Activated CD4-positive, alpha-beta T cell treated with anti-CD3 and anti-CD28 coated beads, Interleukin-2, amount 50 U/mL, for 1 hour (primary cell): ENCODE measurements around the gene SVIL.
"Not testable (repeated sequence)": the region's sequence is repeated elsewhere in the genome, so short reads cannot be mapped to it uniquely, and the experiment has no call there.

Experiments used
- DNase-seq: peaks from one replicate; pipeline ENCODE4 v3.0.0-alpha.2; 2020

Gene SVIL

DNA sequence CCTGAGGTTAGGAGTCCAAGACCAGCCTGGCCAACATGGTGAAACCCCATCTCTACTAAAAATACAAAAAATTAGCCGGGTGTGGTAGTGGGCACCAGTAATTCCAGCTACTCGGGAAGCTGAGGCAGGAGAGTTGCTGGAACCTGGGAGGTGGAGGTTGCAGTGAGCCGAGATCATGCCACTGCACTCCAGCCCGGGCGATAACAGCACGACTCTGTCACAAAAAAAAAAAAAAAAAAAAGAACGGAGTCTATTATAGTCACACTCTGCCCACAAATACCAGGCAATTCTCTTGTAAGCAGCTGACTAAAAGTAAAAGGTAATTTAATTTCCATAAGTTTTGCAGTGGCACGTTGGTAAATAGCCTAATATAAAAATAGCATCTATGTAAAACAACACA is 98.1 kb downstream of the SVIL start:
- DNase-seq, result not testable (repeated sequence)

- DNase-seq, result no peak
Measured at GRCh38 chr10:29535778-29536453, 98.9 kb downstream of the SVIL start.

- DNase-seq, result no peak
Measured at GRCh38 chr10:29535012-29535777, 99.6 kb downstream of the SVIL start.

DNA sequence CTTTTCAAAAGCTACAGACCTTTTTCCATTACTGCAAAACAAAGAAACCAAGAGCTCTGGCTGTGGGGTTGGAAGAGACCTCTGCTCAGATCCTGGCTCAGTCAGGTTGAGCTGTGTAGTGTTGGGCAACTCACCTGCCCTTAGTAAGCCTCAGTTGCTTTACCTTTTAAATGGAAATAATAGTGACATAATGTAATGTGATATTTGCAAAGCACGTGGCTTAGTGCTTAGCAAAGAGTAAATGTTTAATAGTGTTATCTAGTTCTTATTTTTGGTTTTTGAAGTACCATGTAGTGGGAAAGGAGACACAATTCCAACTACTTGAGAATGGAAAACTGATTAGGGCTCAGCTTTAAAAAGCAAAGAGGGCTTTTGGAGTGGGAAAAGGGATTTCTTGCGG is 100.2 kb downstream of the SVIL start:
- DNase-seq, result no peak

- DNase-seq, result no peak
Measured at GRCh38 chr10:29533696-29534285, 101.0 kb downstream of the SVIL start.

DNA sequence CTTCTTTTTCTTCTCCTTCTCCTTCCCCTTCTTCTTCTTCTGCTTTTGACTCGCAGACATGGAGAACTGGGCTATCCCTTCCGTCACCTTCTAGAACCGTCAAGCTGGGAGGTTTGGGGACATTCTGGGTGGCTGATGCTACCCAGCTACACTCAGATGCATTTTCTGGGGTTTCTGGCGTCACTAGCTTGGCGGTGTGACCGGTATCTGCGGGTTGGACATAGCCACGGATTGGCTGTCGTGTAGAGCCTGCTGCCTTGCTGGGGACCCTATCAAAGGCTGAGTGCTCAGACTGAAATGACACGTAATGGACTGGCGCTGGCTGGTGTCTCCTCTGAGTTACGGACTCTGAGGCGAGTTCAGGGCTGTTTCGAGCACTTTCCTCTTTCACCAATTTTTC is 101.7 kb downstream of the SVIL start:
- DNase-seq, result no peak

DNA sequence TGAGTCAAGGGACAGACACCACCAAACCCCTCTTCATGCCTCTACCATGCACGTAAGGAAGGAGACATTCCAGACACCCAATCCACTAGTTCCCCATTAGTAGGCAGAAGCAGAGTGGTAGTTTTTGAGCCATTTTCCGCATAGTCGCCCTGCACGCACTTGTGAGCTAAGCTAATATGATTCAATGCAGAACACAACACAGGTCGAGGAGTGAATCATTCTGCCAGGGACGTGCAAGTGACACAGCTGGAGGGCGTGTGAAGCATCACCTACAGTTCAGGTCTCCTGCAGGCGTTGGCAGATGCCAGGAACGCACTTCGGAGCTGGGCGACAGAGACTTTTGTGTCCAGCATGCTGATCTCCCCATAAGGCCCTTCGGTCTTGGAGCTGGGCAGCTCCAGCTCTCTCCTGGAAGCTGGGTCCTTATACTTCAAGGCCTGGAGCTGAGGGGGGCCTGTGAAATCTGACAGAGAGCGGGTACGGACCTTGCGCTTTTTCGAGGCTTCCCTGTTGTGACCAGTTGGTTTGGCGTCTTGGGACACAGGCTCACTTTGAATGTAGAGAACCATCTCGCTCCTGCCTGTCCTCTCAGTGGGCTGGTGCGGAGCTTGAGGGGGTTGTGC is 102.4 kb downstream of the SVIL start:
- DNase-seq, result no peak

DNA sequence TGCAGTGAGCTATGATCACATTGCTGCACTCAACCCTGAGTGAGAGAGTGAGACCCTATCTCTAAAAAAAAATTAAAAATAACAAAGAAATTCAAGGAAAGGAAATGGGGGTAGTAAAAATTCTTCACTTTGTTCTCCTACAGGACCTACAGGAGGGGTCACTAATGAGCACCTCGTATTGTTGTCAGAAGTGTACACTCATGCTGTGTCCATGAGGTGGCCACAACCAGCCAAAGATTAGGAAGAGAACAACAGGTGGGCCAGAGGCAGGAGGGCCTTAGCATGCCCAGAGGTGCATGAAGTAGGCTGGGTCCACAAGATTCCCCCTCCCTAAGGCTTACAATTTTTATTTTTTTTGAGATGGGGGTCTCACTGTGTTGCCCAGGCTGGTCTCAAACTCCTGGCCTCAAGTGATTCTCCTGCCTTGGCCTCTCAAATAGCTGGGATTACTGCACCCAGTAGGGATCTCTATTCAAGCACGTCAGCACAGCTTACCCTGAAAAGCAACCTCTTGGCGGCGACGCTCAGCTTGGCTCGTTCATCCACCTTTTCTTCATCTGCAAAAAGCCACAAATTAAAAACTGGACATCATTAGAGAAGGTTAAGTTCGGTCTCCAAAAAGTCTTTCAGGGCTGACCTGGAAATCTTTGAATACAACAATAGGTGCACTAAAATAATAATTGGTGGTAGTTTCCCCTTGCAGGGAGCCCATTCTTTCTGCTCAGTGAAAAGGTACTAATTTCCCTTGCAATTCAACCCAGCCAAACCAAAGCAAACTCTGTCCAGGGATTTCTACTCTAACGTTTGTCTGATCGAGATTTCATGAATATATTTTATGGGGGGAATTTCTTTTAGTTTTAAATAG is 104.4 kb downstream of the SVIL start:
- no peak for DNase-seq

- no peak for DNase-seq
Measured at GRCh38 chr10:29529146-29529545, 105.6 kb downstream of the SVIL start.

- DNase-seq, result no peak
Measured at GRCh38 chr10:29525762-29526161, 109.0 kb downstream of the SVIL start.

DNA sequence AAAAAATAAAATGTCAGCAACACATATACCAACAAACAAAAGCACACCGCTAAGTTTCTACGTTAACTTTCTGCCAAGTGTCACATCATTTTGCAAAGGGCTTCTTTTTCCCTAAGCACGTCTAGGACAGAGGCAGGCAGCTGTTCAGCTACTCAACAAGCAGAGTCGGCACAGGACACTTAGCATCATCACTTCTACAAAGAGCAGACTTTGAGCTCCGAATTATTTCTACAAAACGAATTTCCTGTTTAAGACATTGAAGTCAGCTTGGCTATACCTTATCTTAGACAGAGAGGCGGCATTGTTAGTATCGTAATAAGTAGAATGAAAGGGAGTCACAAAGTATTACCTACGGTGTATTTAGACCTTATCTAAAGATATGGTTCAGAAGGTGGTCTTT is 110.1 kb downstream of the SVIL start:
- no peak for DNase-seq

- no peak for DNase-seq
Measured at GRCh38 chr10:29524294-29524693, 110.5 kb downstream of the SVIL start.

- no peak for DNase-seq
Measured at GRCh38 chr10:29522918-29523317, 111.9 kb downstream of the SVIL start.

GRCh38 chr10:29522061-29522855 is 112.5 kb downstream of the SVIL start:
- DNase-seq, result no peak

DNA sequence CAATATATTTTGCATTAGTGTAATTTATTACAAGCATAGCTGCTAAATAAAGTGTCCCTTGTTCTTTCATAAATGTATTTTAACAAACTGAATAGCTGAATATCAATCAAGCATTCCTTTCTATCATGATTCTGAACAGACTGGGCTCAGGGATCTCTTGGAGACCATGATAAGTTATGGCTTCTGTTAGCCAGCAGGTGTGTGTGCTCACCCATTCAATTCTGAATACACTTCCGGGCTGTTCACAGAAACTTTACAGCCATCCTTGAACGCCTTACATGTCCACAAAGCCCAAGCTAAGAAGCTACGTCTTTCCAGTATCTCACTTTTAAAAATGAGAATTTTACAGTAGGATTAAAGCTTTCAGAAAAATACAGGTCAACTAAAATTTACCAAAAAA is 115.1 kb downstream of the SVIL start:
- no peak for DNase-seq

- DNase-seq, result no peak
Measured at GRCh38 chr10:29517352-29517923, 117.3 kb downstream of the SVIL start.

- not testable (repeated sequence) for DNase-seq
Measured at GRCh38 chr10:29516309-29516932, 118.3 kb downstream of the SVIL start.

GRCh38 chr10:29515879-29516278 is 118.9 kb downstream of the SVIL start:
- DNase-seq, result not testable (repeated sequence)

DNA sequence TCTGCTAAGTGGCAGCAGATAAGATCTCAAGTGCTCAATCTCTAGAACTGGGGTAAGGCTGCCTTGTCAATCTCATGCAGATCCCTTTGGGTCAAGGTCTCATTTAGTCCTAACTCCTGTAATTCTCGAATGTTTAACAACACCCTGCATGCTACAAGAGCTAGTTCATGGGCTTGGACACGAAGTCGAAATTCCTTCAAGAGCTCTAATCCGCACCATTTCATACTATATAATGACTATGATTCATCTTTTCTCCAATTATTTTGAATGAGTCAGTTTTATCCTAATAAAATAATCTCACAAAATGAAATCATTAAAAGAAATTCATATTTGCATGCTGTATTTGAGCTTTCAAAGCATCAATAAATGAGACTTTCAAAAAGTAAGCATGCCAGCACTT is 119.7 kb downstream of the SVIL start:
- DNase-seq, result not testable (repeated sequence)

DNA sequence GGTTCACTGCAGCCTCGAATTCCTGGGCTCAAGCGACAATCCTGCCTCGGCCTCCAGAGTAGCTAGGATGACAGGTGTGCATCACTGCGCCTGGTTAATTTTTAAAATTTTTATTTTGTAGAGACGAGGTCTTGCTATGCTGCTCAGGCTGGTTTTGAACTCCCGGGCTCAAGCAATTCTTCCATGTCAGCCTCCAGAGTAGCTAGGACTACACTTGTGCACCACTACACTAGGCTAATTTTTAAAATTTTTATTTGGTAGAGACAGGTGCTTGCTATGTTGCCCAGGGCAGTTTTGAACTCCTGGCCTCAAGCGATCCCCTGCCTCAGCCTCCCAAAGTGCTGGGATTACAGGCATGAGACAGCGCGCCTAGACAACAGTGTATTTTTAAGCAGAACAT is 120.5 kb downstream of the SVIL start:
- no peak for DNase-seq

DNA sequence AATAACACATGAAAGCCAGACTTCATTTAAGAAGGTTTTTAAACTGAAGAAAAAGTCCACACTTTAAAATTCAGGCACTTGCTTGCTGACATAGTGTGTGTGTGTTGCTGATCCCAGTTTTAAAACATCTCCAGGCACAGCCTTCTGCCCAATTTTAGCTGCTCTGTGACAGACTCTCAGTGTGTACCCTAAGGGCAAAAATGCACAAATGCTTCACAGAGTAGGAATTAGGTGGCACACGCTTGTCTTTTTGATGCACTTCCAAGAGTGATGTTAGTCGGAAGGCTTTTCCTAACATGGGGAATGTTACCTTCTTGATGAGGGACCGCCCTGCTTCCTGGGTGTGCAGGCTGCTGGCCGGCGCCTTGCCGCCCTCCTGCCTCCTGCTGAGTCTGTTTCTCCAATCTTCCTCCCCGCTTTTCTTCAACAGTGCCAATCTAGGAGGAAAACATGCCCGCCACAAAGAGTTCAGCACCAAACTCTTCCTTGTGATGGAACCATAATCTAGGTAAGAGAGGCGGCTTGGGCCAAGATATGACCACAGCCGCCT is 122.3 kb downstream of the SVIL start:
- DNase-seq, result no peak
